Measurements from ENCODE around the gene PTGFRN. TPM values are rescaled to one million over a fixed set of nuclear protein-coding genes. Genes with fewer than 3 reads are reported as not detected.

The PTGFRN gene
- total and polyA plus RNA-seq, 2 experiments from 2014 or later = 17.4 to 32.7 TPM

- H3K79me2 ChIP-seq (replicated peaks; ENCODE audit: insufficient read depth) = peaks cover 34% of the 10 kb centered on the region
Measured at GRCh38 chr1:116933606-116934515, 24.1 kb downstream of the PTGFRN start.

More at GRCh38 chr1:116933606-116934515, 24.1 kb downstream of the PTGFRN start:
- Mint-ChIP-seq H3K27me3 (ENCODE audit: insufficient read depth, low read depth, poor library complexity) (no peaks in the 10 kb centered on the region), H3K4me1 (peaks cover 11% of the 10 kb centered on the region), H3K27ac (no peak overlapping the region), H3K36me3 (ENCODE audit: low read depth) (peaks cover 14% of the 10 kb centered on the region; the same call in 2 of the 3 replicates), H3K9me3 (no peaks in the 10 kb centered on the region; the same call in 2 of the 3 replicates), H3K4me3 (no peak overlapping the region)
- Histone ChIP-seq H3K27ac (ENCODE audit: low read depth) (no peak overlapping the region), H3F3A (replicated peaks; ENCODE audit: low read depth) (no peaks in the 10 kb centered on the region), H3K4me1 (ENCODE audit: insufficient read depth) (0 out of 2 replicates have a peak, but pooled peaks cover 5% of the 10 kb centered on the region), H3K27me3 (ENCODE audit: insufficient read depth) (no peaks in the 10 kb centered on the region), H3K9me2 (ENCODE audit: insufficient read depth) (no peaks in the 10 kb centered on the region), H3K36me3 (ENCODE audit: insufficient read depth) (no peaks in the 10 kb centered on the region), H3K4me3 (no peak overlapping the region), H3K4me2 (no peak overlapping the region), H2AFZ (no peak overlapping the region), H4K20me1 (replicated peaks; ENCODE audit: insufficient read depth) (0 out of 2 replicates have a peak, but pooled peaks cover 10% of the 10 kb centered on the region)
- ATAC-seq (no peak), DNase-seq (ENCODE audit: low spot score) (no peak)
- TF ChIP-seq ZNF331 (CRISPR knock-in tag; IDR thresholded peaks at IDR 0.05; ENCODE audit: low read depth) (no peak), ETS1 (IDR thresholded peaks at IDR 0.05) (no peak), CREB1 (CRISPR knock-in tag; IDR thresholded peaks at IDR 0.05; ENCODE audit: low read depth) (no peak), EZH2phosphoT487 (IDR thresholded peaks at IDR 0.05; ENCODE audit: unreplicated experiment) (no peak), NANOG (IDR thresholded peaks at IDR 0.05; ENCODE audit: borderline replicate concordance) (no peak), ZNF114 (CRISPR knock-in tag; IDR thresholded peaks at IDR 0.05) (no peak), JUNB (IDR thresholded peaks at IDR 0.05; ENCODE audit: unreplicated experiment) (no peak), EZH2 (IDR thresholded peaks at IDR 0.05; ENCODE audit: low read depth, unreplicated experiment) (no peak), POLR2AphosphoS5 (IDR thresholded peaks at IDR 0.05; ENCODE audit: low read depth) (no peak), STAT1 (IDR thresholded peaks at IDR 0.05; ENCODE audit: unreplicated experiment) (no peak)
- TF ChIP-seq, protein P1, sequence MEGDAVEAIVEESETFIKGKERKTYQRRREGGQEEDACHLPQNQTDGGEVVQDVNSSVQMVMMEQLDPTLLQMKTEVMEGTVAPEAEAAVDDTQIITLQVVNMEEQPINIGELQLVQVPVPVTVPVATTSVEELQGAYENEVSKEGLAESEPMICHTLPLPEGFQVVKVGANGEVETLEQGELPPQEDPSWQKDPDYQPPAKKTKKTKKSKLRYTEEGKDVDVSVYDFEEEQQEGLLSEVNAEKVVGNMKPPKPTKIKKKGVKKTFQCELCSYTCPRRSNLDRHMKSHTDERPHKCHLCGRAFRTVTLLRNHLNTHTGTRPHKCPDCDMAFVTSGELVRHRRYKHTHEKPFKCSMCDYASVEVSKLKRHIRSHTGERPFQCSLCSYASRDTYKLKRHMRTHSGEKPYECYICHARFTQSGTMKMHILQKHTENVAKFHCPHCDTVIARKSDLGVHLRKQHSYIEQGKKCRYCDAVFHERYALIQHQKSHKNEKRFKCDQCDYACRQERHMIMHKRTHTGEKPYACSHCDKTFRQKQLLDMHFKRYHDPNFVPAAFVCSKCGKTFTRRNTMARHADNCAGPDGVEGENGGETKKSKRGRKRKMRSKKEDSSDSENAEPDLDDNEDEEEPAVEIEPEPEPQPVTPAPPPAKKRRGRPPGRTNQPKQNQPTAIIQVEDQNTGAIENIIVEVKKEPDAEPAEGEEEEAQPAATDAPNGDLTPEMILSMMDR (conservative IDR thresholded peaks at IDR 0.05; ENCODE audit: low read depth in 2 of 2) = no peak
- TF ChIP-seq, protein P2, sequence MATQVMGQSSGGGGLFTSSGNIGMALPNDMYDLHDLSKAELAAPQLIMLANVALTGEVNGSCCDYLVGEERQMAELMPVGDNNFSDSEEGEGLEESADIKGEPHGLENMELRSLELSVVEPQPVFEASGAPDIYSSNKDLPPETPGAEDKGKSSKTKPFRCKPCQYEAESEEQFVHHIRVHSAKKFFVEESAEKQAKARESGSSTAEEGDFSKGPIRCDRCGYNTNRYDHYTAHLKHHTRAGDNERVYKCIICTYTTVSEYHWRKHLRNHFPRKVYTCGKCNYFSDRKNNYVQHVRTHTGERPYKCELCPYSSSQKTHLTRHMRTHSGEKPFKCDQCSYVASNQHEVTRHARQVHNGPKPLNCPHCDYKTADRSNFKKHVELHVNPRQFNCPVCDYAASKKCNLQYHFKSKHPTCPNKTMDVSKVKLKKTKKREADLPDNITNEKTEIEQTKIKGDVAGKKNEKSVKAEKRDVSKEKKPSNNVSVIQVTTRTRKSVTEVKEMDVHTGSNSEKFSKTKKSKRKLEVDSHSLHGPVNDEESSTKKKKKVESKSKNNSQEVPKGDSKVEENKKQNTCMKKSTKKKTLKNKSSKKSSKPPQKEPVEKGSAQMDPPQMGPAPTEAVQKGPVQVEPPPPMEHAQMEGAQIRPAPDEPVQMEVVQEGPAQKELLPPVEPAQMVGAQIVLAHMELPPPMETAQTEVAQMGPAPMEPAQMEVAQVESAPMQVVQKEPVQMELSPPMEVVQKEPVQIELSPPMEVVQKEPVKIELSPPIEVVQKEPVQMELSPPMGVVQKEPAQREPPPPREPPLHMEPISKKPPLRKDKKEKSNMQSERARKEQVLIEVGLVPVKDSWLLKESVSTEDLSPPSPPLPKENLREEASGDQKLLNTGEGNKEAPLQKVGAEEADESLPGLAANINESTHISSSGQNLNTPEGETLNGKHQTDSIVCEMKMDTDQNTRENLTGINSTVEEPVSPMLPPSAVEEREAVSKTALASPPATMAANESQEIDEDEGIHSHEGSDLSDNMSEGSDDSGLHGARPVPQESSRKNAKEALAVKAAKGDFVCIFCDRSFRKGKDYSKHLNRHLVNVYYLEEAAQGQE (IDR thresholded peaks at IDR 0.05; ENCODE audit: unreplicated experiment) = no peak
